Gastrocnemius medialis (tissue), 4 donors: ENCODE measurements around the gene ZNF513. TPM values are rescaled to one million over a fixed set of nuclear protein-coding genes. Genes with fewer than 3 reads are reported as not detected.
"Not testable (repeated sequence)": the region's sequence is repeated elsewhere in the genome, so short reads cannot be mapped to it uniquely, and the experiment has no call there.

Source experiments
- ATAC-seq, 2 donors: fragments of 150-250 bp; one replicate each; pipeline ENCODE4 v1.9.1; 2016
- DNase-seq, 2 donors: peaks; one replicate each; pipeline ENCODE4 v3.0.0-alpha.2; 2019
- H3K27ac ChIP-seq, 4 donors: fragments of 200-600 bp; sonication (generic); 1 replicate in 1 of 4; 2 replicates in 3 of 4; pipeline ENCODE4 v1.5.1; 2016 to 2018; ENCODE audit warnings: mild to moderate bottlenecking in 2 of 4, moderate library complexity in 1 of 4
- H3K27me3 ChIP-seq, 3 donors: fragments of 200-600 bp; sonication (generic) in 2 of 3; 1 replicate in 1 of 3; 2 replicates in 2 of 3; pipeline versions ENCODE4 v1.5.1 to v1.6.0; 2016 to 2019; ENCODE audit warnings: mild to moderate bottlenecking in 1 of 3, moderate library complexity in 1 of 3
- H3K36me3 ChIP-seq, 2 donors: fragments of 200-600 bp; sonication (generic) in 1 of 2; one replicate each; pipeline ENCODE4 v1.5.1; 2017 to 2018
- H3K4me1 ChIP-seq, 2 donors: fragments of 200-600 bp; sonication (generic) in 1 of 2; one replicate each; pipeline ENCODE4 v1.5.1; 2016 to 2017; ENCODE audit warnings: mild to moderate bottlenecking in 2 of 2
- H3K4me3 ChIP-seq, 4 donors: fragments of 200-600 bp; sonication (generic) in 3 of 4; 1 replicate in 1 of 4; 2 replicates in 3 of 4; pipeline ENCODE4 v1.5.1; 2016 to 2019; ENCODE audit warnings: mild to moderate bottlenecking in 2 of 4
- H3K9me3 ChIP-seq, 3 donors: fragments of 200-600 bp; sonication (generic) in 2 of 3; 1 replicate in 1 of 3; 2 replicates in 2 of 3; pipeline ENCODE4 v1.5.1; 2016 to 2019
- CTCF ChIP-seq, 5 experiments: fragments of 450-650 bp in 3 of 5; fragments of 200-600 bp in 2 of 5; sonication (generic) in 2 of 5; IDR thresholded peaks in 4 of 5; conservative IDR thresholded peaks in 1 of 5; 1 replicate in 4 of 5; 2 replicates in 1 of 5; pipeline ENCODE4 v1.5.1; 2016 to 2019; ENCODE audit warnings: antibody characterized with exemption in 5 of 5, mild to moderate bottlenecking in 3 of 5, moderate library complexity in 3 of 5
- POLR2A ChIP-seq, 2 donors: fragments of 450-650 bp; IDR thresholded peaks; one replicate each; pipeline ENCODE4 v1.6.1; 2017; ENCODE audit warnings: antibody characterized with exemption in 2 of 2, mild to moderate bottlenecking in 2 of 2, moderate library complexity in 2 of 2
- in situ Hi-C, 4 donors: fragments of 200-750 bp; cut with MboI; loops; one replicate each; pipeline versions ENCODE4 v1.15.0 to v1.8.0; 2017; ENCODE audit warnings: low sequenced_read_pairs in 4 of 4
- intact Hi-C: fragments of 100-400 bp; cut with DNase I; formaldehyde crosslinking; loops from one replicate; pipeline ENCODE4 v1.15.1; 2023; ENCODE audit warnings: low total_unique reads
- total RNA-seq, 4 donors: library from RNA; depleted of rRNA; stranded (reverse); fragments of >200 nt; gene quantifications; one replicate each; pipeline versions ENCODE4 v1.1.0 to v1.2.3, GENCODE V29; 2016

Gene ZNF513
- total RNA-seq, 4 donors from 2014 or later = 2.0 to 7.6 (median 4.5) TPM

GRCh38 chr2:27427863-27428212, 47.3 kb upstream of the ZNF513 start:
- no peaks in the 10 kb centered on the region for H3K27me3 ChIP-seq
- no peaks in the 10 kb centered on the region for H3K36me3 ChIP-seq
- H3K4me1 ChIP-seq = peaks cover 33 to 39% of the 10 kb centered on the region in 2 donors
- in situ Hi-C loops = no loop called here
- no peaks in the 10 kb centered on the region for H3K9me3 ChIP-seq
- no peak for TF ChIP-seq POLR2A (IDR thresholded peaks at IDR 0.05)
- no peak for TF ChIP-seq CTCF (IDR thresholded peaks at IDR 0.05 in 4 of 5, conservative IDR thresholded peaks at IDR 0.05 in 1 of 5)
- intact Hi-C loops = loop anchor here (1.0 to 2.0 kb wide), 2 partner anchors 19 to 47 kb away; partner anchors contain the start of genes PPM1G and ZNF513
- ATAC-seq = no peak
- H3K4me3 ChIP-seq = peak overlapping the region; percentile 81 to 100 (median 98)
- peak overlapping the region; percentile 93 to 100 (median 100) for H3K27ac ChIP-seq
- no peak for DNase-seq

GRCh38 chr2:27425039-27425438, 44.5 kb upstream of the ZNF513 start:
- H3K4me3 ChIP-seq, H3K27me3 ChIP-seq, H3K9me3 ChIP-seq, H3K36me3 ChIP-seq, intact Hi-C loops, ATAC-seq, in situ Hi-C loops, H3K27ac ChIP-seq, DNase-seq: not testable (repeated sequence)
- peaks cover 12 to 15% of the 10 kb centered on the region in 2 donors for H3K4me1 ChIP-seq

DNA sequence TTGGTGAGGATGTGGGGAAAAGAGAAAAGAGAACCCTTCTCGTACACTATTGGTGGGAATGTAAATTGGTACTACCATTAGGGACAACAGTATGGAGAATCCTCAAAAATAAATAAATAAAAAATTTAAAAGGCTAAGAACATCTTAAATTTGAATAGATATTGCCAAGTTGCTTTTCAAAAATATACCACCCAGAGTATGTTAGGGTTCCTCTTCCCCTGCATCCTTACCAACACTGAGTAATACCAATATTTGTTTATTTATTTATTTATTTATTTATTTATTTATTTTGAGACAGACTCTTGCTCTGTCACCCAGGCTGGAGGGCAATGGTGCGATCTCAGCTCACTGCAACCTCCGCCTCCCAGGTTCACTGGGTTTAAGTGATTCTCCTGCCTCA, 42.4 kb upstream of the ZNF513 start:
- no peak overlapping the region for H3K4me3 ChIP-seq
- DNase-seq (no peak), ATAC-seq (no peak)
- intact Hi-C loops = no loop called here
- no peaks in the 10 kb centered on the region for H3K9me3 ChIP-seq
- no peaks in the 10 kb centered on the region for H3K27me3 ChIP-seq
- TF ChIP-seq CTCF (IDR thresholded peaks at IDR 0.05 in 4 of 5, conservative IDR thresholded peaks at IDR 0.05 in 1 of 5) (no peak), POLR2A (IDR thresholded peaks at IDR 0.05) (no peak)
- no peak overlapping the region for H3K27ac ChIP-seq
- H3K4me1 ChIP-seq = peaks cover 5 to 7% of the 10 kb centered on the region in 2 donors
- in situ Hi-C loops = no loop called here
- no peaks in the 10 kb centered on the region for H3K36me3 ChIP-seq

- intact Hi-C loops = no loop called here
- H3K36me3 ChIP-seq = no peaks in the 10 kb centered on the region
- H3K27me3 ChIP-seq = no peaks in the 10 kb centered on the region
- no peak overlapping the region for H3K4me3 ChIP-seq
- H3K27ac ChIP-seq = no peak overlapping the region
- H3K9me3 ChIP-seq = no peaks in the 10 kb centered on the region
- ATAC-seq (no peak), DNase-seq (no peak)
- in situ Hi-C loops = no loop called here
- no peaks in the 10 kb centered on the region for H3K4me1 ChIP-seq
- no peak for TF ChIP-seq CTCF (IDR thresholded peaks at IDR 0.05 in 4 of 5, conservative IDR thresholded peaks at IDR 0.05 in 1 of 5)
- TF ChIP-seq POLR2A (IDR thresholded peaks at IDR 0.05) = no peak
These were observed 41.2 kb upstream of the ZNF513 start for GRCh38 chr2:27421660-27422250.

DNA sequence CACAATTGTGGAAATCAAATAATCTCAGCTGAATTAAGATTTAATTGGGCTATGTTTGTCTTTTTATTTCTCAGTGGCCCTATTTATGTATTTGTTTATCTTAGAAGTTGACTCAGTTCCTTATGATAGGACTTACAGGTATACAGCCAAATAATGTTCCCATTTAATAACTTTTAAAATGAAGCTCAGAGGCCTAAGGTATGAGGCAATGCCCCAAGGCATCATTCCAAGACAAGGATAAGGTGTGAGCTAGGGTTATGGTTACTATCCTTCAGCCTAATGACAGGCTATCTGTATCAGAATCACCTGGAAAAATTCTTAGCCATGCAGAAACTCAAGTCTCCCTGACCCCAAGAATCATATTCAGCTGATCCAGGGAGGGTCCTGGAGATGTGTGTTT, 40.5 kb upstream of the ZNF513 start:
- no peaks in the 10 kb centered on the region for H3K36me3 ChIP-seq
- no peak overlapping the region for H3K27ac ChIP-seq
- H3K4me1 ChIP-seq = no peaks in the 10 kb centered on the region
- in situ Hi-C loops = no loop called here
- H3K27me3 ChIP-seq = no peaks in the 10 kb centered on the region
- TF ChIP-seq POLR2A (IDR thresholded peaks at IDR 0.05) (no peak), CTCF (IDR thresholded peaks at IDR 0.05 in 4 of 5, conservative IDR thresholded peaks at IDR 0.05 in 1 of 5) (no peak)
- no peak overlapping the region for H3K4me3 ChIP-seq
- H3K9me3 ChIP-seq = no peaks in the 10 kb centered on the region
- no peak for ATAC-seq
- intact Hi-C loops = no loop called here
- no peak for DNase-seq
